GM10266 (cell line): ENCODE measurements around the gene BCL6B.

Experiments used
- DNase-seq: peaks from one replicate; pipeline ENCODE4 v3.0.0; 2012; ENCODE audit errors: extremely low spot score
- TF ChIP-seq, protein P1 (sequence below): IDR thresholded peaks from 2 replicates; pipeline ENCODE4 v1.5.1; 2012; ENCODE audit warnings: mild to moderate bottlenecking, low read depth; ENCODE audit not compliant: control insufficient read depth, insufficient read depth; ENCODE audit errors: missing control alignments

The BCL6B gene

DNA sequence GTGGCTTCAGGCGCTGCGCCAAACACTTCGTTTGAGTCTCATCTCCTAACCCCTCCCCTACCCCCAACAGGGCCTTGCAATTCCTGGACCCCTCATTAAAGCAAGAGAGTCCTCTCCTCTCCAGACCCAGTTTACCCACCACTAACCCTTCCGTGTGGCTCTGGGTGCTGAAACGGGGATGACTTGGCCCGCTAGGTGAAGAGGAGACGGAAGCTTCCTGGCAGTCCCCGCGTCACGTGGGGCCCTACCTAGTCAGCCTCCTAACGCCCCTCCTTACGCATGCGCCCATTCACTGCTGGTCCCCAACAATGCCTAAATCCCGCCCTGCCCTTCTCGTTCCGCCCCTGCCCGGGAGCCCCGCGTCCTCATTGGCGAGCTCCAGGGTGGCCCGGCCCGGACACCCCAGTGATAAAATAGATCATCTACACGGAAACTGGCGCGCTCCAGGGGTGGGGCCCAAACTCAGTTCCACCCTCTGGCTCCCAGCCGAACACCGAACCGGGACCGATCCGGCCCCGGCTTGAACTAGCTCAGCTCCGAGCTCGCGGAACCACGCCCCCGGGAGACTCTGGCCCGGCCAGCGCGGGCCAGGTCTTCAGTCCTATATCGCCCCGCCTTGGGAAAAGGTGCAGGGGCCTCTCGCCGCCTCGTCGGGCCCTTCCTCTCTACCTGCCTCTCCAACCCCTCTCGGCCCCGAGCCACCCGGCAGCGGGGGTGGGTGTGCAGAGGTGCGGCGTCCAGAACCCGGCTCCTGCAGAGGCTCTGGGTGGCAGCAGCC lies 12.9 kb downstream of the BCL6B start, which contains the start of gene SLC16A13:
TSS of gene SLC16A13 (plus strand) at position 425 of the 778 bp plus-strand sequence. CDS start 368 bp downstream, outside the sequence.
- peak; percentile 98 for DNase-seq
- TF ChIP-seq, protein P1, sequence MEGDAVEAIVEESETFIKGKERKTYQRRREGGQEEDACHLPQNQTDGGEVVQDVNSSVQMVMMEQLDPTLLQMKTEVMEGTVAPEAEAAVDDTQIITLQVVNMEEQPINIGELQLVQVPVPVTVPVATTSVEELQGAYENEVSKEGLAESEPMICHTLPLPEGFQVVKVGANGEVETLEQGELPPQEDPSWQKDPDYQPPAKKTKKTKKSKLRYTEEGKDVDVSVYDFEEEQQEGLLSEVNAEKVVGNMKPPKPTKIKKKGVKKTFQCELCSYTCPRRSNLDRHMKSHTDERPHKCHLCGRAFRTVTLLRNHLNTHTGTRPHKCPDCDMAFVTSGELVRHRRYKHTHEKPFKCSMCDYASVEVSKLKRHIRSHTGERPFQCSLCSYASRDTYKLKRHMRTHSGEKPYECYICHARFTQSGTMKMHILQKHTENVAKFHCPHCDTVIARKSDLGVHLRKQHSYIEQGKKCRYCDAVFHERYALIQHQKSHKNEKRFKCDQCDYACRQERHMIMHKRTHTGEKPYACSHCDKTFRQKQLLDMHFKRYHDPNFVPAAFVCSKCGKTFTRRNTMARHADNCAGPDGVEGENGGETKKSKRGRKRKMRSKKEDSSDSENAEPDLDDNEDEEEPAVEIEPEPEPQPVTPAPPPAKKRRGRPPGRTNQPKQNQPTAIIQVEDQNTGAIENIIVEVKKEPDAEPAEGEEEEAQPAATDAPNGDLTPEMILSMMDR = no peak

GRCh38 chr17:7038025-7038862 lies 15.4 kb downstream of the BCL6B start:
- DNase-seq = no peak
- TF ChIP-seq, protein P1 = no peak

GRCh38 chr17:7039832-7040231 lies 17.0 kb downstream of the BCL6B start:
- DNase-seq = no peak
- TF ChIP-seq, protein P1 = no peak

GRCh38 chr17:7041607-7042500 lies 19.0 kb downstream of the BCL6B start:
- DNase-seq = peak; percentile 53
- TF ChIP-seq, protein P1 = no peak

GRCh38 chr17:7042501-7043181 lies 19.8 kb downstream of the BCL6B start:
- peak; percentile 80 for DNase-seq
- TF ChIP-seq, protein P1 = no peak

DNA sequence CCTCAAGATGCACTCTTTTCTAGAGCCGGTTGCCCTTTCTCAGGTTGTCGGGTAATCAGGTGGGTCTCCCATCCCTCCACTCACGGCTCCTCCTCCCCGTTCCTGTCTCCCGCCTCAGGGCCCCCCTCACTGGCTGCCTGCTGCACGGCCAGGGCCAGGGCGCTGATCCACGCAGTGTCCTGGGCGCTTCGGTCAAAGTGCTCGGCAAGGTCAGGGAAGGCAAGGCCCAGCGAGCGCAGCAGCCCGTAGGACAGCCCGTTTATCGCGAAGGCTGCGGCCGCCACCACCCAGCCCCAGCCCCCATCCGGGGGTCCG lies 20.3 kb downstream of the BCL6B start:
- DNase-seq = no peak
- TF ChIP-seq, protein P1 = no peak
